NCI-H460 (cell line): ENCODE data around the gene HS3ST5. TPM values are rescaled to one million over a fixed set of nuclear protein-coding genes. Genes with fewer than 3 reads are reported as not detected.
"Not testable (repeated sequence)": the region's sequence is repeated elsewhere in the genome, so short reads cannot be mapped to it uniquely, and the experiment has no call there.

Experiments used
- DNase-seq: peaks from one replicate; pipeline ENCODE4 v3.0.0-alpha.2; 2016; ENCODE audit warnings: low read depth; ENCODE audit errors: extremely low read depth
- total RNA-seq: library from RNA; depleted of rRNA; stranded (reverse); fragments of >200 nt; shearing (Covaris generic); gene quantifications from 2 replicates; pipeline ENCODE4 v1.2.3, GENCODE V29; 2014

Gene HS3ST5
- total RNA-seq, 1 experiment from 2014 or later = not detected

GRCh38 chr6:114061741-114062140 lies 281.1 kb downstream of the HS3ST5 start:
- DNase-seq = no peak

GRCh38 chr6:114061116-114061515 lies 281.7 kb downstream of the HS3ST5 start:
- no peak for DNase-seq

DNA sequence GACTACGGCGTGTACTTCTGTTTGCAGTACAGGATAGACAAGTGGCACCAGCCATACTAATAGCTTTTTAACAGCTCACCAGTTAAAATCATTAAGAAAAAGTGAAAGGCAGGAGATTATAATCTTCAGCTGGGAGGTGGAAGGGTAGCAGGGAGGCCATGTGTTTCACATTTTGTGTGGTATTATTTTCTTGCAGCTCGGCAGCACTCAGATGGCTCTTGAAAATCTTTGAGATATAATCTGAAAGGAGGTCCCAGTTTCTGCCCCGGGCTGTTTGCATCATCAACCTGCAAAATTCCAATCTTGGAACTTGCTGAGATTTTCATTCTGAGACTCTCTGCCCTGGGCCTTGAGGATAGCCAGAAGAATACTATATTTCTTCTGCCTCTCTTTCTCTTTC lies 284.4 kb downstream of the HS3ST5 start:
- no peak for DNase-seq

DNA sequence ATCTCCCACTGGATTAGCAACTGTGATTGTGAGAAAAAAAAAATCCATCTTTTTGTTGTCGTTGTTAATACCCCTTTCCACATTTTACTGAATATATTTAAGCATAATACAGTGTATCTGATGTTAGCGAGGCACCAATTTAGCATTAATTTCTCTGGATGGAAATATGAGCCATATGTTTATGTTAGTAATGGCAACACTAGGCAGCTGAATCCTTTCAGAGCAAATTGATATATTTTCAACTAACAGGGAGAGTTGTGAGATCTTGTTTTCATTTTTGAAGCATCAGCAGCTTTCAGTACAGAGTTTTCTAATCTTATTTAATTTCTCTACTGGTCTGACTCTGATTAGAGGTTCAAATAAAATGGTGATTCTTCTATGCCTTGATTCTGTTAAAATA lies 287.1 kb downstream of the HS3ST5 start:
- no peak for DNase-seq

DNA sequence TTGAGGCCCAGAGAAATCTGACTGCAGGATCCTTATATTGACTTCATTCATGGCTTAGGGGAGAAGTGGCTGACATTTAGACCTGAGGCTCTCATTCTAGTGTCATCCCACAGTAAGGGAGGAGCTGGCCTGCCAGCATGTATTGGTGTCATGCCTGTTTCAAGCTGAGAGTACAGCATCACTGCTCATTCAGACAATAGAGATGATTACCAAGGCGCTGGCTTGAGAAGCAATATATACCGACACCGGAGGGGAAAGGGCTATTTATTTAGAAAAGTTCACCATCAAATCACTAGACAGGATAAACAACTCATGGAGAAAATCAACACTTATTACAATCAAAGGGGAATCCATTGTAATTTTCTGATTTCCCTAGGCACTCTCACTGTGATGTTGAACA lies 287.5 kb downstream of the HS3ST5 start:
- no peak for DNase-seq

GRCh38 chr6:114053791-114054190 lies 289.0 kb downstream of the HS3ST5 start:
- no peak for DNase-seq

- no peak for DNase-seq
Observed at GRCh38 chr6:114052141-114052540, 290.7 kb downstream of the HS3ST5 start.

DNA sequence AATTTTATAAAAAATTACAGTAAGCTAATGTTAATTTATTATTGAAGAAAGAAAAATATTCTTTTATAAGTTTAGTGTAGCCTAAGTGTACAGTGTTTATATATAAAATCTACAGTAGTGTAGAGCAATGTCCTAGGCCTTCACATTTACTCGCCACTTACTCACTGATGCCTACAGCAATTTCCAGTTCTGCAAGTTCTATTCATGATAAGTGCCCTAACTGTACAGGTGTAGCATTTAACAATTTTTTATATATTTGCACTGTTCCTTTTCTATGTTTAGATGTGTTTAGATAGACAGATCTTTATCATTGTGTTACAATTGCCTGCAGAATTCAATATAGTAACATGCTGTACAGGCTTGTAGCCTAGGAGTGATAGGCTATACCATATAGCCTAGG lies 291.8 kb downstream of the HS3ST5 start:
- no peak for DNase-seq

GRCh38 chr6:114049367-114049966 lies 293.4 kb downstream of the HS3ST5 start:
- DNase-seq = no peak

DNA sequence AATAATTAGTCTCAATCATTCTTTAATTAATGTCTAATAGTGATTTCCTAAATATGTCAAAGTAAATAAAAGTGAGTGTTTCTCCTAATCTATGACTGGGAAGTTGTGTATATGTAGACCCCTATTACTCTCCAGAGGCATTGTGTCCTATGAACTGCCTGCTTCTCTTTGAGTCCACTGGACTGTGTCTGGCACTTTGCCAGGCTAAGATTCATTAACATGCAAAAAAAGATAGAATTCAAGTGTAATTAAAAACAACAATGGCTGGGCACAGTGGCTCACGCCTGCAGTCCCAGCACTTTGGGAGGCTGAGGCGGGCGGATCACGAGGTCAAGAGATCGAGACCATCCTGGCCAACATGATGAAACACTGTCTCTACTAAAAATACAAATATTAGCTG lies 298.3 kb downstream of the HS3ST5 start:
- DNase-seq = not testable (repeated sequence)

- no peak for DNase-seq
Observed at GRCh38 chr6:114042267-114043016, 300.4 kb downstream of the HS3ST5 start.

- DNase-seq = no peak
Observed at GRCh38 chr6:114040871-114041270, 302.0 kb downstream of the HS3ST5 start.

GRCh38 chr6:114039841-114040240 lies 303.0 kb downstream of the HS3ST5 start:
- DNase-seq = no peak

- no peak for DNase-seq
Observed at GRCh38 chr6:114033606-114034005, 309.2 kb downstream of the HS3ST5 start.

DNA sequence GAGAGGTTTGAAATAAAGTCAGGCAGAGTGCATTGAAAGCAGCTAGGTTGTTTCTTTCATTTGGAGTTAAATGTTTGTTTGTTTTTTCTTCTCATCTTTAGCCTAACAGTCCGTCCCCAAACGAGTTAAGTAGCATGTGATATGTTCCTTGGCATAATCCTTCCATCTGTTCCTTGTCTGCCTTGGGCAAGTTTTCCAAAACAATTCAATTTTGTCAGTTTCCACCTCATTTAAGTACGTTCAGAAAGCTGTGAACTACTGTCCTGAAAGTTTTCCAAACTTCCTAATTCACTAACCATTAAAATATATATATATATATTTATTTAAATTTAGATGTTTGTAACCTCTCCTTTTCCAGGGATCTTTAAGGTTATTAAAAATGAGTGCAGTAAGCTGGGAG lies 310.1 kb downstream of the HS3ST5 start:
- DNase-seq = no peak

DNA sequence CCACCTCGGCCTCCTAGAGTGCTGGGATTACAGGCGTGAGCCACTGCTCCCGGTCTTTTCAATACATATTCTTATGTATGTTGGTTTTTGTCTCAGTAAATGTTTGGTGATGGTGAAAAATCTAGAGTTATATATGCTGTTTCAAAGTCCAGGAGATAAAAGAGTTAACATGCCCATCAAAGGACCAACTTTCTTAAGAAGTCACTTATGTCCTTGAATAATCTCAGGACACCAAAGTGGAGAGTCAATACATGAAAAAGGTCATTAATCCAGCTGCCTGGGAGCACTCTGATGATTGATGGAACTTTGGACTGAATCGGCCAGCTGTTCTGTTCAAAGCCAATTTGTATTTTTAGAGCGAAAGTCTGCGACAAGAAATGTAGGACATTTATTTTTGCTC lies 312.1 kb downstream of the HS3ST5 start:
- DNase-seq = no peak

DNA sequence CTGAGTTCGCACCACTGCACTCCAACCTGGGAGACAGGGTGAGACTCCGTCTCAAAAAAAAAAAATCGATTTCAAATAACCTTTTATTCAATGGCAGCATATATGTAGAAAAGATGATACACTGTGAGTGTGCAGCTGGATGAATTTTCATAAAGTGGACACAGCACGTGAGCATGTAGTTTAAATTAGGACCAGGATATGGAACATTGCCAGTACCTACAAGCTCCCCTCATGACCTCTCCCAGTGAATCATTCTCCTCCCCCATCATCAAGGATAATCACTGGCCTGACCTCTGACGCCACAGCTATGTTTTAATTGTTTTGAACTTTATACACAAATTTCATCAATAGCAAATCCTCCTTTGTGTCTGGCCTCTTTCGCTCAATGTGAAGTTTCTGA lies 318.1 kb downstream of the HS3ST5 start:
- no peak for DNase-seq

DNA sequence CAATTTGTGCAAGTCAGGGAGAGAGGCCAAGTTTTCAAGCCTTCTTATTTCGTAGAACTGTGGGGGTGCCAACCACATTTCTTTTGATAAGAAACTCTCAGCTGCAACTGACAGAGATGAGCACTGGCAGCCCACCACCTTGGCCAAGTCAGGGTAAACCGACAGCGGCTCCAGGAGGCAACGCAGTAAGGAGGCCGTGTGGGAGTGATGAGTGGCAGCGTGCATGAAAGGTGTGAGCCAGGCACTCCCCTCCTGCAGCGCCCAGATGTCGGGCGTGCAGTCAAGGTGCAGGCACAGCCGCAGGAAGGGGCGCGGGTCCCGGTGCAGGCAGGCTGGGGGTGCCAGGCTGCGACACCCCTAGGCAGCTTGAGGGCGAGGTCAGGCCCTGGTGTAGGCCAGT lies 322.6 kb downstream of the HS3ST5 start:
- no peak for DNase-seq

DNA sequence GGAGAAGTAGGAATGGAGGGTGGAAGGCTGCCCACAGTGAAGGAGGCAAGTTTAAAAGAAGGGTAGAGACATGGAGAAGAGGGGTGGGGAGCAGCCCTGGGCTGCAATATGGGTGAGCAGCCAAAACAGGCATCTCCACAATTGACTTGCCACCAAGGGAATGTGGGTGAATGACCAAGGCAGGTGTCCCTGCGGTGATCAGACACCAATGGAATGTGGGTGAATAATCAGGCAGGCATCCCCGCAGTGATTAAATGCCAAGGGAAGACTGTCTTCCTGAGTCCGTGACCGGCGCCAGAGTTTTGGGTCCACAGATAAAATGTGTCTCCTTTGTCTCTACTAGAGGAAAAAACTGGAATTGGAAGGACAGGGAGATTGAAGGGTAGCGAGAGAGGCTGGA lies 325.7 kb downstream of the HS3ST5 start:
- DNase-seq = not testable (repeated sequence)

GRCh38 chr6:114014106-114014505 lies 328.7 kb downstream of the HS3ST5 start:
- DNase-seq = not testable (repeated sequence)

- DNase-seq = not testable (repeated sequence)
Observed at GRCh38 chr6:114011486-114011885, 331.3 kb downstream of the HS3ST5 start.

DNA sequence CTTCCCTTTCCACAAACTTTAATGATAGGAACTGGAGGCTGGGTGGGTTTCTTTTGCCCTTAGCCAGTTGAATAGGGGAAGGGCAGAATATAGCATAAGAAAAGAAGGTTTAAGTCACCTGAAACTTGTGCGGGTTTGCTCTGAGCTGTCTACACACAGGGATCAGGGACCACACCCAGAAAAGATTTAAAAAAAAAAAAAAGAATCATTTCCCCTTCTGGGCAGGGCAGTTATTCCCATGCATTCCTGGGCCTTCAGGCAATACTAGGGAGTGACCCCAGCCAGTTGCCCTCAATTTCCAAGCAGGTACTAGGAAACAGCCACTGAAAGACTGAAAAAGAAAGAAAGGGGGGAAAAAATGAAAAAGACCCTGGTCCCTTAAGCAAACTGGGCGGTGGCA lies 332.3 kb downstream of the HS3ST5 start:
- no peak for DNase-seq

GRCh38 chr6:114009192-114009591 lies 333.6 kb downstream of the HS3ST5 start:
- DNase-seq = no peak
